NCI-H146 treated with DMSO at 0.1 percent for 48 hours (cell line): Measurements from ENCODE around the gene MBTPS1.

Experiments
- DNase-seq: peaks from one replicate; lab custom pipeline; 2025; ENCODE audit not compliant: unreplicated experiment; lab: John Stamatoyannopoulos, UW

MBTPS1 gene

GRCh38 chr16:84055366-84055765 lies 61.4 kb downstream of the MBTPS1 start:
- DNase-seq: no peak

GRCh38 chr16:84054916-84055315 lies 61.8 kb downstream of the MBTPS1 start:
- DNase-seq: no peak

GRCh38 chr16:84054271-84054670 lies 62.5 kb downstream of the MBTPS1 start:
- DNase-seq: no peak

- DNase-seq: no peak
Measured at GRCh38 chr16:84053237-84053636, 63.5 kb downstream of the MBTPS1 start.

GRCh38 chr16:84052071-84052622 lies 64.6 kb downstream of the MBTPS1 start:
- DNase-seq: no peak

GRCh38 chr16:84050316-84050715 lies 66.4 kb downstream of the MBTPS1 start:
- DNase-seq: no peak

- DNase-seq: no peak
Measured at GRCh38 chr16:84049403-84050060, 67.2 kb downstream of the MBTPS1 start.

- no peak for DNase-seq
Measured at GRCh38 chr16:84048871-84049270, 67.9 kb downstream of the MBTPS1 start.

- DNase-seq: peak; percentile 22
Measured at GRCh38 chr16:84048270-84048669, 68.5 kb downstream of the MBTPS1 start.

GRCh38 chr16:84047626-84048025 lies 69.1 kb downstream of the MBTPS1 start:
- DNase-seq: no peak

GRCh38 chr16:84047206-84047605 lies 69.5 kb downstream of the MBTPS1 start:
- DNase-seq: no peak

- no peak for DNase-seq
Measured at GRCh38 chr16:84045818-84046470, 70.8 kb downstream of the MBTPS1 start.

GRCh38 chr16:84045001-84045817 lies 71.5 kb downstream of the MBTPS1 start:
- no peak for DNase-seq

- peak; percentile 9 for DNase-seq
Measured at GRCh38 chr16:84044118-84044488, 72.6 kb downstream of the MBTPS1 start.

GRCh38 chr16:84043486-84044117 lies 73.1 kb downstream of the MBTPS1 start:
- peak; percentile 65 for DNase-seq

GRCh38 chr16:84042879-84043485 lies 73.8 kb downstream of the MBTPS1 start:
- peak; percentile 73 for DNase-seq

GRCh38 chr16:84042308-84042878 lies 74.3 kb downstream of the MBTPS1 start, which contains the start of gene SLC38A8:
SLC38A8 (minus strand) TSS chr16:84042795; CDS start chr16:84042157, 638 bp downstream.
- DNase-seq: no peak

- no peak for DNase-seq
Measured at GRCh38 chr16:84041881-84042280, 74.9 kb downstream of the MBTPS1 start.

- DNase-seq: no peak
Measured at GRCh38 chr16:84040823-84041820, 75.6 kb downstream of the MBTPS1 start.
